HepG2 (cell line): ENCODE data around the gene BAIAP3. TPM values are rescaled to one million over a fixed set of nuclear protein-coding genes. Genes with fewer than 3 reads are reported as not detected.
A peak's percentile ranks its signal among the peaks of the same experiment; 100 is the strongest.

Source experiments
- ATAC-seq: fragments of 200-7000 bp; cut with Tn5 transposase; 3 replicates; pipeline ENCODE4 v1.9.1; 2020; ENCODE audit warnings: mild to moderate bottlenecking, moderate library complexity
- BruUV-seq: library from RNA; stranded (reverse); fragments of 400-500 nt; replicated peaks from 2 replicates; lab custom pipeline; 2021; lab: Mats Ljungman, UMichigan
- CTCF ChIA-PET: fragments of 300-600 bp; formaldehyde crosslinking; extraction: SDS; loops from one replicate; lab custom pipeline; 2021; ENCODE audit warnings: low total read pairs, inconsistent platforms, low intra/inter-chr PET ratio; lab: Yijun Ruan, JAX
- POLR2A ChIA-PET: fragments of 350-600 bp; sonication (Branson Sonifier 250); formaldehyde crosslinking; loops from one replicate; lab custom pipeline; 2020; ENCODE audit warnings: antibody characterized with exemption, inconsistent platforms; lab: Yijun Ruan, JAX
- DNase-seq: peaks from one replicate; pipeline ENCODE4 v3.0.0-alpha.2; 2015; ENCODE audit warnings: low spot score
- FAIRE-seq: peaks from 3 replicates; lab custom pipeline; 2011; peaks lifted over from hg19 to GRCh38; lab: Jason Lieb, UNC
- H2AFZ ChIP-seq: one replicate; pipeline ENCODE4 v1.6.1; 2011; ENCODE audit warnings: low read length, inconsistent platforms
- H3K27ac ChIP-seq: fragments of 300-600 bp; 3 replicates; pipeline ENCODE4 v1.8.0; 2011; ENCODE audit warnings: mixed run types, mild to moderate bottlenecking, mixed read lengths, low read length, inconsistent platforms; ENCODE audit not compliant: insufficient read depth; ENCODE audit errors: extremely low read length
- H3K27me3 ChIP-seq, 2 experiments: fragments of 200-600 bp in 1 of 2; 2 replicates in 1 of 2; 3 replicates in 1 of 2; pipeline versions ENCODE4 v1.6.0 to v1.8.0; 2011; ENCODE audit warnings: low read length in 2 of 2, mild to moderate bottlenecking in 2 of 2, moderate library complexity in 2 of 2, inconsistent platforms in 1 of 2; ENCODE audit not compliant: insufficient read depth in 2 of 2, control insufficient read depth in 1 of 2
- H3K36me3 ChIP-seq, 2 experiments: fragments of 200-600 bp in 1 of 2; replicated peaks in 1 of 2; 2 replicates in 1 of 2; 3 replicates in 1 of 2; pipeline versions ENCODE4 v1.5.1 to v1.8.0; 2011; ENCODE audit warnings: low read length in 2 of 2, inconsistent platforms in 1 of 2; ENCODE audit not compliant: insufficient read depth in 2 of 2, control insufficient read depth in 1 of 2
- H3K4me1 ChIP-seq: 2 replicates; pipeline ENCODE4 v1.5.1; 2012; ENCODE audit warnings: low read length, inconsistent platforms; ENCODE audit not compliant: insufficient read depth
- H3K4me2 ChIP-seq: 2 replicates; pipeline ENCODE4 v1.6.0; 2011; ENCODE audit warnings: low read depth, low read length, inconsistent platforms
- H3K4me3 ChIP-seq, 3 experiments: fragments of 200-600 bp in 1 of 3; sonication (generic), shearing (Covaris generic) in 1 of 3; replicated peaks in 1 of 3; 2 replicates each; pipeline ENCODE4 v1.5.1; 2011 to 2016; ENCODE audit warnings: low read length in 3 of 3, inconsistent platforms in 2 of 3, low read depth in 2 of 3, mild to moderate bottlenecking in 2 of 3, control low read depth in 1 of 3, mixed read lengths in 1 of 3; ENCODE audit not compliant: insufficient read depth in 1 of 3
- H3K79me2 ChIP-seq: one replicate; pipeline ENCODE4 v1.6.1; 2011; ENCODE audit warnings: low read length, inconsistent platforms; ENCODE audit not compliant: insufficient read depth
- H3K9ac ChIP-seq: 2 replicates; pipeline ENCODE4 v1.6.0; 2011; ENCODE audit warnings: mild to moderate bottlenecking, low read depth, low read length, inconsistent platforms; ENCODE audit not compliant: insufficient read depth
- H3K9me3 ChIP-seq: 2 replicates; pipeline ENCODE4 v1.5.1; 2012; ENCODE audit warnings: mild to moderate bottlenecking, low read length
- H4K20me1 ChIP-seq: 2 replicates; pipeline ENCODE4 v1.6.0; 2011; ENCODE audit warnings: inconsistent platforms, mild to moderate bottlenecking, low read length, moderate library complexity; ENCODE audit not compliant: insufficient read depth
- AGO2 ChIP-seq: fragments of 200-400 bp; formaldehyde crosslinking; optimal IDR thresholded peaks from 2 replicates; pipeline ENCODE3; 2017; ENCODE audit warnings: mild to moderate bottlenecking, low read depth, low read length, moderate library complexity
- CHCHD3 ChIP-seq: sonication (generic); formaldehyde crosslinking; IDR thresholded peaks from 2 replicates; pipeline ENCODE4 v1.8.0; 2022; ENCODE audit warnings: mild to moderate bottlenecking, missing genetic modification reagents, moderate library complexity
- ELF3 ChIP-seq: IDR thresholded peaks from 2 replicates; pipeline ENCODE4 v1.6.1; 2016; ENCODE audit warnings: missing genetic modification reagents, missing compliant biosample characterization
- PHF20 ChIP-seq: sonication (generic); formaldehyde crosslinking; IDR thresholded peaks from 2 replicates; pipeline ENCODE4 v1.5.0; 2020; ENCODE audit warnings: mild to moderate bottlenecking, missing genetic modification reagents
- PHF5A ChIP-seq: IDR thresholded peaks from one replicate; pipeline ENCODE4 v1.6.1; 2018; ENCODE audit warnings: low read depth, missing genetic modification reagents; ENCODE audit not compliant: unreplicated experiment
- PHF8 ChIP-seq: sonication (generic); formaldehyde crosslinking; IDR thresholded peaks from 2 replicates; pipeline ENCODE4 v1.5.0; 2020; ENCODE audit warnings: missing genetic modification reagents
- POLR2A ChIP-seq, 2 experiments: IDR thresholded peaks; 2 replicates each; pipeline ENCODE4 v1.6.1; 2011; ENCODE audit warnings: low read depth in 2 of 2, low read length in 2 of 2, mild to moderate bottlenecking in 1 of 2, moderate library complexity in 1 of 2; ENCODE audit not compliant: insufficient read depth in 1 of 2
- RBFOX2 ChIP-seq: fragments of 200-400 bp; formaldehyde crosslinking; IDR thresholded peaks from 2 replicates; pipeline ENCODE4 v1.6.1; 2017; ENCODE audit warnings: low read depth, mild to moderate bottlenecking, low read length
- TCF7 ChIP-seq: sonication (generic); IDR thresholded peaks from 2 replicates; pipeline ENCODE4 v1.6.1; 2016; ENCODE audit warnings: antibody characterized with exemption, low read depth
- ZFP82 ChIP-seq: sonication (generic); formaldehyde crosslinking; IDR thresholded peaks from 2 replicates; pipeline ENCODE4 v1.5.1; 2020; ENCODE audit warnings: mild to moderate bottlenecking, missing genetic modification reagents, borderline replicate concordance
- ZMYM3 ChIP-seq: sonication (generic); formaldehyde crosslinking; IDR thresholded peaks from 2 replicates; pipeline ENCODE4 v1.5.1; 2020; ENCODE audit warnings: mild to moderate bottlenecking, missing genetic modification reagents
- ZNF460 ChIP-seq: sonication (generic); formaldehyde crosslinking; IDR thresholded peaks from 2 replicates; pipeline ENCODE4 v1.5.1; 2020; ENCODE audit warnings: missing genetic modification reagents, mild to moderate bottlenecking, borderline replicate concordance
- WGBS: methylation state at CpG from one replicate; pipeline ENCODE4 v1.1.6; 2017; ENCODE audit warnings: low lambda C conversion rate; 5-methylcytosine and 5-hydroxymethylcytosine counted together
- in situ Hi-C: cut with HindIII; loops from 2 replicates; pipeline ENCODE4 v1.10.0; 2017; ENCODE audit warnings: low pct_unique_long_range_greater_than_20kb; ENCODE audit not compliant: extremely low pct_ligation_motif_present
- intact Hi-C: fragments of 100-400 bp; cut with micrococcal nuclease; formaldehyde crosslinking; loops from one replicate; pipeline ENCODE4 v1.10.0; 2022; ENCODE audit not compliant: unreplicated experiment
- polyA plus RNA-seq, 8 experiments: library from polyadenylated mRNA; depleted of rRNA in 3 of 8; stranded (reverse) in 7 of 8; unstranded in 1 of 8; fragments of >200 nt; fragmentation: Illumina TruSeq in 4 of 8; extraction: Trizol in 4 of 8; gene quantifications; 2 replicates each; pipeline versions ENCODE4 v1.2.1 to v1.2.3, GENCODE V29; 2011 to 2016; ENCODE audit warnings: low read depth in 4 of 8, missing spikeins in 1 of 8, mixed read lengths in 1 of 8; ENCODE audit not compliant: insufficient read depth in 1 of 8
- total RNA-seq, 5 experiments: library from RNA; depleted of rRNA; stranded (reverse); fragments of >200 nt; fragmentation: Illumina TruSeq; extraction: Trizol; gene quantifications; 2 replicates each; pipeline ENCODE4 v1.2.3, GENCODE V29; 2016; ENCODE audit warnings: low read depth in 1 of 5
- TF ChIP-seq, protein P1 (sequence below): sonication (generic); formaldehyde crosslinking; IDR thresholded peaks from 2 replicates; pipeline ENCODE4 v1.5.0; 2020; ENCODE audit warnings: missing genetic modification reagents
- TF ChIP-seq, protein P2 (sequence below): sonication (generic); formaldehyde crosslinking; IDR thresholded peaks from 2 replicates; pipeline ENCODE4 v1.8.1; 2023; ENCODE audit warnings: mild to moderate bottlenecking, missing genetic modification reagents
- TF ChIP-seq, protein P3 (sequence below): sonication (generic); formaldehyde crosslinking; IDR thresholded peaks from 2 replicates; pipeline ENCODE4 v1.8.0; 2022; ENCODE audit warnings: missing genetic modification reagents, low read depth, mild to moderate bottlenecking, borderline replicate concordance

Gene BAIAP3
- total and polyA plus RNA-seq, 2 of the 13 experiments (the other 11 are each of a cell fraction or from before 2014, with no cell fraction given), result 3.2 to 5.7 TPM

DNA sequence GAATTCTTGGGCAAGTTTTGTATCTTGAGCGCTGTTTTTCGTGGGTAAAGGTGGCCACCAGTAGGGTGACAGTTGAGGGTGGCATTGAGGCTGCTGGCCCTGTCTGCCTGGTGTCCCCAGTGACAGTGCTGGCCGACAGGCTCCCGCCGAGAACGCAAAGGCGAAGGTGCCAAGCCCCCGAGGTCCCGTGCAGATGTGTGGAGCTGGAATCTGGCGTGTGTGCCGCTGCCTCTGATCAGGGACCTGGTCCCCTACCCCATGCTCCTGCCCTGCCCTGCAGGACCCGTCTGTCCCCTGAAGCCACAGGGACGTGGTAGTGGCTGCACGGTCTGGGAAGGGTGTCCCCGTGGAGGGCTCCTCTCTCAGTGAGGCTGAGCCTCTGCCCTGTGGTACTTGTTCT lies 20.5 kb upstream of the BAIAP3 start:
- H3K27ac ChIP-seq, result no peak overlapping the region
- H3K27me3 ChIP-seq, result no peaks in the 10 kb centered on the region; a peak in 2 of 5 replicates
- peak overlapping the region; percentile 95; the same call in 1 of the 2 replicates for H3K4me2 ChIP-seq
- peaks cover 62% of the 10 kb centered on the region for H3K79me2 ChIP-seq
- FAIRE-seq (no peak), DNase-seq (no peak), ATAC-seq (no peak)
- TF ChIP-seq PHF8 (CRISPR knock-in tag) (no peak), PHF5A (no peak), ELF3 (no peak), ZFP82 (CRISPR knock-in tag) (no peak), ZNF460 (no peak), CHCHD3 (CRISPR knock-in tag) (no peak), TCF7 (no peak)
- TF ChIP-seq, protein P1, sequence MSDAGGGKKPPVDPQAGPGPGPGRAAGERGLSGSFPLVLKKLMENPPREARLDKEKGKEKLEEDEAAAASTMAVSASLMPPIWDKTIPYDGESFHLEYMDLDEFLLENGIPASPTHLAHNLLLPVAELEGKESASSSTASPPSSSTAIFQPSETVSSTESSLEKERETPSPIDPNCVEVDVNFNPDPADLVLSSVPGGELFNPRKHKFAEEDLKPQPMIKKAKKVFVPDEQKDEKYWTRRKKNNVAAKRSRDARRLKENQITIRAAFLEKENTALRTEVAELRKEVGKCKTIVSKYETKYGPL, result no peak
- peaks cover 52% of the 10 kb centered on the region for H4K20me1 ChIP-seq
- no peaks in the 10 kb centered on the region for H3K9me3 ChIP-seq
- CTCF ChIA-PET, result no interaction called here
- POLR2A ChIA-PET, result no interaction called here
- peaks cover 25% of the 10 kb centered on the region for H3K4me1 ChIP-seq
- in situ Hi-C loops, result no loop called here
- WGBS, result 100% methylated on average over 3 of the region's 15 CpGs
- H3K36me3 ChIP-seq, result peaks cover 31 to 57% of the 10 kb centered on the region in 2 experiments; a peak in 4 of 5 replicates
- intact Hi-C loops, result no loop called here
- H2AFZ ChIP-seq, result no peak overlapping the region
- BruUV-seq, result TSS peak; percentile 5
- H3K4me3 ChIP-seq, result no peak overlapping the region
- no peak overlapping the region for H3K9ac ChIP-seq

DNA sequence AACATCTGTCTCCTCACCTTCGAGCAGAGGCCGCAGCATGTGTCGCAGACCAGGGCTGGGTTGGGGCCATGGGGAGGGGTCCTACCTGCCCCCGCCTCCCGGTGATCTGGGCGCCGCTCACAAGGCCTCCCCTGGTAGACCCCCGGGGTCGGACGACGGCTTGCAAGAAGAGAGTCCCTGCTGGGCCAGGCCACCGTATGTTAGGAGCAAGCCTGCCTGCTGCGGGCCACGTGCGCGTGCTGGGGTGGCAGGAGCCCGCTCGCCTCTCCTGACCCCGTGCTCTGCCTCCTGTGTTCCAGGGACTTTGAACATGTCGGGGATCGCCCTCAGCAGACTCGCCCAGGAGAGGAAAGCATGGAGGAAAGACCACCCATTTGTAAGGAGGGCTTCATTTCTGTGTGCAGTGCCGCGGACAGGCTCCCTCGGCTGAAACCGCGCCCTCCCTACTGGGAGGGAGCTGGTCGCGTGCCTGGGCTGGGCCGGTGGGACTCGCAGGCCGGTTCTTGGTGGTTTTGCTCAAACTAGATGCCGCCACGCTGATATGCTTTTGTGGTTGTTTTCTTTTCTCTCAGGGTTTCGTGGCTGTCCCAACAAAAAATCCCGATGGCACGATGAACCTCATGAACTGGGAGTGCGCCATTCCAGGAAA lies 19.6 kb upstream of the BAIAP3 start:
- FAIRE-seq, result no peak
- CTCF ChIA-PET, result no interaction called here
- no peak overlapping the region for H3K27ac ChIP-seq
- TF ChIP-seq, protein P2, sequence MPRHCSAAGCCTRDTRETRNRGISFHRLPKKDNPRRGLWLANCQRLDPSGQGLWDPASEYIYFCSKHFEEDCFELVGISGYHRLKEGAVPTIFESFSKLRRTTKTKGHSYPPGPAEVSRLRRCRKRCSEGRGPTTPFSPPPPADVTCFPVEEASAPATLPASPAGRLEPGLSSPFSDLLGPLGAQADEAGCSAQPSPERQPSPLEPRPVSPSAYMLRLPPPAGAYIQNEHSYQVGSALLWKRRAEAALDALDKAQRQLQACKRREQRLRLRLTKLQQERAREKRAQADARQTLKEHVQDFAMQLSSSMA (CRISPR knock-in tag), result no peak
- TF ChIP-seq RBFOX2, result 0 out of 2 replicates have a peak, but pooled peaks have one; percentile 50
- TF ChIP-seq POLR2A (IDR thresholded peaks at IDR 0.05; ENCODE audit: insufficient read depth in 1 of 2, low read depth in 2 of 2, low read length in 2 of 2), result 0 out of 4 replicates have a peak, but pooled peaks of 1 of the 2 experiments have one; percentile 9
- no peak for TF ChIP-seq PHF20
- TF ChIP-seq AGO2, result peak; percentile 79
- TF ChIP-seq, protein P3, sequence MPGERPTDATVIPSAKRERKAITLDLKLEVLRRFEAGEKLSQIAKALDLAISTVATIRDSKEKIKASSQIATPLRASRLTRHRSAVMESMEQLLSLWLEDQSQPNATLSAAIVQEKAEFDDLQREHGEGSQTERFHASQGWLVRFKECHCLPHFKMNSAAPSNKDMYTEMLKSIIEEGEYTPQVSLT, result no peak
- no peak for TF ChIP-seq ZMYM3 (CRISPR knock-in tag)
- no peak overlapping the region for H3K9ac ChIP-seq
- no peak for DNase-seq
- no TSS peak for BruUV-seq
- intact Hi-C loops (no loop called here), in situ Hi-C loops (no loop called here)
- peaks cover 62% of the 10 kb centered on the region for H3K79me2 ChIP-seq
- peaks cover 20% of the 10 kb centered on the region for H3K4me1 ChIP-seq
- no peak overlapping the region for H2AFZ ChIP-seq
- H3K4me2 ChIP-seq, result no peak overlapping the region
- ATAC-seq, result no peak
- peaks cover 36 to 67% of the 10 kb centered on the region in 2 experiments; a peak in 4 of 5 replicates for H3K36me3 ChIP-seq
- no peaks in the 10 kb centered on the region for H3K9me3 ChIP-seq
- WGBS, result 98% methylated on average over 15 of the region's 38 CpGs
- H4K20me1 ChIP-seq, result peaks cover 52% of the 10 kb centered on the region
- H3K4me3 ChIP-seq, result no peak overlapping the region
- POLR2A ChIA-PET, result no interaction called here
- no peaks in the 10 kb centered on the region; a peak in 2 of 5 replicates for H3K27me3 ChIP-seq
